Psoas muscle (tissue), 8 donors: ENCODE data around the gene ZSWIM5. TPM values are rescaled to one million over a fixed set of nuclear protein-coding genes. Genes with fewer than 3 reads are reported as not detected.
"Not testable (repeated sequence)": the region's sequence is repeated elsewhere in the genome, so short reads cannot be mapped to it uniquely, and the experiment has no call there.

Experiments
- ATAC-seq, 4 donors: fragments of 200-7000 bp; cut with Tn5 transposase; one replicate each; pipeline ENCODE4 v1.9.1; 2020; ENCODE audit warnings: moderate library complexity in 3 of 4, mild to moderate bottlenecking in 2 of 4
- DNase-seq, 2 donors: peaks; one replicate each; pipeline ENCODE4 v3.0.0-alpha.2; 2020
- H3K27ac ChIP-seq: fragments of 200-600 bp; one replicate; pipeline ENCODE4 v1.8.0; 2022
- H3K27me3 ChIP-seq, 3 donors: fragments of 200-600 bp in 1 of 3; one replicate each; pipeline versions ENCODE4 v1.6.1 to v1.8.0; 2013 to 2022; ENCODE audit warnings: low read length in 2 of 3, mild to moderate bottlenecking in 2 of 3, moderate library complexity in 1 of 3; ENCODE audit not compliant: insufficient read depth in 3 of 3
- H3K36me3 ChIP-seq, 2 donors: fragments of 200-600 bp in 1 of 2; one replicate each; pipeline versions ENCODE4 v1.6.1 to v1.8.0; 2013 to 2022; ENCODE audit warnings: low read depth in 1 of 2, mild to moderate bottlenecking in 1 of 2, moderate library complexity in 1 of 2; ENCODE audit not compliant: insufficient read depth in 1 of 2
- H3K4me1 ChIP-seq: fragments of 200-600 bp; one replicate; pipeline ENCODE4 v1.8.0; 2022
- H3K4me3 ChIP-seq: fragments of 200-600 bp; one replicate; pipeline ENCODE4 v1.8.0; 2022; ENCODE audit warnings: mild to moderate bottlenecking
- H3K9me3 ChIP-seq: fragments of 200-600 bp; one replicate; pipeline ENCODE4 v1.8.0; 2022
- CTCF ChIP-seq: fragments of 200-600 bp; IDR thresholded peaks from one replicate; pipeline ENCODE4 v1.8.0; 2022; ENCODE audit warnings: antibody characterized with exemption
- WGBS, 3 donors: extraction: QIAGEN DNeasy Blood & Tissue Kit; methylation state at CpG; one replicate each; pipeline versions ENCODE4 v1.1.6 to v1.1.7; 2013; 5-methylcytosine and 5-hydroxymethylcytosine counted together
- intact Hi-C, 2 donors: fragments of 100-400 bp; cut with DNase I; formaldehyde crosslinking; loops; one replicate each; pipeline versions ENCODE4 v1.11.0 to v1.14.2; 2022
- polyA plus RNA-seq, 3 donors: library from polyadenylated mRNA; stranded (reverse); fragments of 200-250 nt; gene quantifications; one replicate each; pipeline ENCODE4 v1.2.3, GENCODE V29; 2013
- total RNA-seq, 4 donors: library from RNA; stranded (reverse); fragmentation: NEBNext Ultra II Directional in 2 of 4; extraction: Animal tissue kit (Norgen Biotek cat#: 25700) in 2 of 4; gene quantifications; one replicate each; pipeline versions ENCODE4 v1.2.1 to v1.2.4, GENCODE V29; 2021 to 2023
- donor health status: healthy with polysubstance abuse.
- donor health status: DM: no; HTN: no; CAD: no; lungs with moderate emphysema.
- donor health status: Bipolar disorder and iron deficiency.
- donor health status: healthy.
- donor health status: DM: yes; HTN: yes; CAD: no.
- donor health status: DM: no; HTN: no; CAD: no.
- donor health status: DM: no; HTN: no; CAD: no.
- donor health status: DM: yes; HTN: yes; CAD: no.

The ZSWIM5 gene
- total and polyA plus RNA-seq, 7 donors, result 0.03 to 0.98 (median 0.50) TPM

DNA sequence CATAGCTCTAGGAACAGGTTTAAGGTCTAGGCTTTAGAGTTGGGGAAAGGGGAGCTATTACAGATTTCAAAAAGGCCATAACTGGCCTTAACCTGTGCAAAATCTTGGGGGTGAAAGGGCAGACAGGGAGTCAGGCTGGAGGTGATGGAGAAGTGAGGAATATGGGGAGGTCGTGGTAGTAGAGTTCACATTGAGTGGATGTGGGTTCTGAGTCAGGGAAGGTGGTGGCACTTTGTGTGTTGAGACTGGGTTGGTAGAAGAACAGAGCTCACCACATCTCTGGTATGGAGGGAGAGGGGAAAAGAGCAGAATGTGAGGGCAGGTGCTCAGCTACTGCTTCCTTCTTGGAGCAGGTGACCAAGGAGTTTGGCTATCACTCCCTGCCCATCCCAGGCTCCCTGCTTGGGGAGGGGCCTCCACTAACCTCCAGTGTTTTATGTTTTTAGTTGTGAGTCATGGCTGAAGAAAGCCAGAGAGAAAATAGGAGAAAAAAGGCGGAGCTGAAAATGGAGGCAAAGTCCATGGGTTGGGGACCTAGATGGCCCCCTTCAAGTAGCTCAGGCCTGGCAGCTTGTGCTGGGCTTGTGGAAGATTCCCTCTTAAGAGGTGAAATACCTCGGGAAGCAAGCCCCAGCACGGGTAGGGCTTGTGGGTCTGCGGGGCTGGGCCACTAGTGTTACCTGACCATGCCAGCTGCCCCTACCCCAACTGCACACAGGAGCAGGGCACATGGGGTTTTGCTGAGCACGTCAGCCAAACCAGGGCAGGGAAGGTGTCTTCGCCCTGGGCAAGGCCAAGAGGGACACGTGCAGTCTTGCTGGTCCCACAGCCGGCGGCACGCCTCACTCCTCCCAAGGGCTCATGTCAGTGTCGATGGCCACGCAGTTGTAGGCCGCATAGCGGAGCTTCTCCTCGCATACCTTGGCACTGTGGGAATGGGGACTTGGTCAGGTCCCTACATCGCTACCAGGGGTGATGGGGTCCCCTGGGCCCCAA is 203.5 kb downstream of the ZSWIM5 start:
- H3K9me3 ChIP-seq, result no peaks in the 10 kb centered on the region
- DNase-seq (peak in 1 of 2 donors; percentile 24), ATAC-seq (no peak)
- intact Hi-C loops, result loop anchor here in 1 of 2 donors (10.0 kb wide), 1 partner anchor 168 kb away; no protein-coding TSS in a partner anchor
- H3K4me1 ChIP-seq, result peaks cover 6% of the 10 kb centered on the region
- H3K27me3 ChIP-seq, result no peaks in the 10 kb centered on the region
- 86 to 90% (median 87%) methylated on average over 17 of the region's 17 CpGs for WGBS, 3 donors
- TF ChIP-seq CTCF, result no peak
- H3K4me3 ChIP-seq, result no peak overlapping the region
- H3K36me3 ChIP-seq, result peaks cover 10 to 64% of the 10 kb centered on the region in 2 donors
- no peak overlapping the region for H3K27ac ChIP-seq

- intact Hi-C loops, result loop anchor here in 1 of 2 donors (10.0 kb wide), 1 partner anchor 167 kb away; no protein-coding TSS in a partner anchor
- ATAC-seq, H3K4me3 ChIP-seq, H3K27ac ChIP-seq, H3K4me1 ChIP-seq, H3K27me3 ChIP-seq, H3K9me3 ChIP-seq, DNase-seq: not testable (repeated sequence)
- WGBS, 3 donors, result 80 to 83% (median 82%) methylated on average over 8 of the region's 8 CpGs
- peaks cover 10 to 50% of the 10 kb centered on the region in 2 donors for H3K36me3 ChIP-seq
Measured at GRCh38 chr1:45001576-45001975, 204.8 kb downstream of the ZSWIM5 start.

- DNase-seq (no peak), ATAC-seq (peak; percentile 64 to 89 (median 81))
- Histone ChIP-seq H3K27me3 (no peaks in the 10 kb centered on the region), H3K36me3 (peaks cover 9 to 45% of the 10 kb centered on the region in 2 donors), H3K4me1 (peaks cover 6% of the 10 kb centered on the region), H3K27ac (peak overlapping the region; percentile 3), H3K9me3 (no peaks in the 10 kb centered on the region), H3K4me3 (no peak overlapping the region)
- no peak for TF ChIP-seq CTCF
- WGBS, 3 donors, result 48 to 83% (median 52%) methylated on average over 7 of the region's 7 CpGs
- intact Hi-C loops, result loop anchor here in 1 of 2 donors (10.0 kb wide), 1 partner anchor 166 kb away; no protein-coding TSS in a partner anchor
Measured at GRCh38 chr1:45001011-45001481, 205.4 kb downstream of the ZSWIM5 start.

DNA sequence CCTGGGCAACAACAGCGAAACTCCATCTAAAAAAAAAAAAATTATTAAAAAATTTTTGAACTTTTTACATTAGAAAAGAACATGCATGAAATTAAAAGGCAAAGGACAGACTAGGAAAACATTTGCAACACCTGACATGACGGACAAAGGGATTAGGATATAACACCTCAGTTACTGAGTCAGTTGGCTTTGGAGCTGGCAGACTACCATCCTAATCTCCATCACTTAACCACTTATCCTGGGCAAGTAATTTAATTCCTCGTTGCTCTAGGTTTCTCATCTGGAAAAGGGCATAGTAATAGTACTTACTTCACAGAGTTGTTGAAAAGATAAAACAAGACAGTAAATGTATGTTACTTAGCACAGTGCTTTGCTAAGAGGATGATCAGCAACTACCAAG is 207.2 kb downstream of the ZSWIM5 start:
- TF ChIP-seq CTCF, result no peak
- Histone ChIP-seq H3K27me3 (no peaks in the 10 kb centered on the region), H3K4me3 (no peak overlapping the region), H3K27ac (no peak overlapping the region), H3K36me3 (peaks cover 3 to 27% of the 10 kb centered on the region in 2 donors), H3K9me3 (no peaks in the 10 kb centered on the region), H3K4me1 (peaks cover 6% of the 10 kb centered on the region)
- DNase-seq (no peak), ATAC-seq (no peak)
- intact Hi-C loops, result no loop called here
- 70 to 77% (median 71%) methylated on average over 3 of the region's 3 CpGs for WGBS, 3 donors
